ENCODE data around the gene TBP.

TBP gene

GRCh38 chr6:170564936-170565530 lies 10.9 kb downstream of the TBP start:
- no peaks in the 10 kb centered on the region for H3K79me2 ChIP-seq (ENCODE audit: low read length)
- no peaks in the 10 kb centered on the region for H3K9me2 ChIP-seq (replicated peaks; ENCODE audit: insufficient read depth, low read length)
- H3K9ac ChIP-seq (ENCODE audit: low read length): no peak overlapping the region
- TF ChIP-seq EZH2 (optimal IDR thresholded peaks at IDR 0.05; ENCODE audit: low read depth, low read length): no peak
- TF ChIP-seq CTCF (IDR thresholded peaks at IDR 0.05; ENCODE audit: low read length): no peak
- no peak for TF ChIP-seq EZH2phosphoT487 (IDR thresholded peaks at IDR 0.05; ENCODE audit: low read length)
- no peak overlapping the region for H2AFZ ChIP-seq (ENCODE audit: low read length)
- DNase-seq: no peak
- no peak overlapping the region for H3K27ac ChIP-seq (ENCODE audit: low read length)
- H3K36me3 ChIP-seq (replicated peaks; ENCODE audit: insufficient read depth, low read length): no peaks in the 10 kb centered on the region
- no peaks in the 10 kb centered on the region for H3K9me3 ChIP-seq (replicated peaks; ENCODE audit: insufficient read depth, low read length)
- H3K4me1 ChIP-seq (ENCODE audit: low read length): no peaks in the 10 kb centered on the region
- no peaks in the 10 kb centered on the region for H3F3A ChIP-seq (ENCODE audit: insufficient read depth, low read length)
- H3K27me3 ChIP-seq (replicated peaks; ENCODE audit: insufficient read depth, low read length): no peaks in the 10 kb centered on the region
- H3K4me2 ChIP-seq (ENCODE audit: low read depth, low read length): no peak overlapping the region
- H3K4me3 ChIP-seq (ENCODE audit: low read length): no peak overlapping the region
- H4K20me1 ChIP-seq (ENCODE audit: insufficient read depth, low read length): no peaks in the 10 kb centered on the region

- H3K27ac ChIP-seq (ENCODE audit: low read length): no peak overlapping the region
- no peaks in the 10 kb centered on the region for H3K79me2 ChIP-seq (ENCODE audit: low read length)
- TF ChIP-seq CTCF (IDR thresholded peaks at IDR 0.05; ENCODE audit: low read length) (no peak), EZH2 (optimal IDR thresholded peaks at IDR 0.05; ENCODE audit: low read depth, low read length) (no peak), EZH2phosphoT487 (IDR thresholded peaks at IDR 0.05; ENCODE audit: low read length) (no peak)
- H3K9ac ChIP-seq (ENCODE audit: low read length): no peak overlapping the region
- H3K9me3 ChIP-seq (replicated peaks; ENCODE audit: insufficient read depth, low read length): no peaks in the 10 kb centered on the region
- no peaks in the 10 kb centered on the region for H3F3A ChIP-seq (ENCODE audit: insufficient read depth, low read length)
- H3K9me2 ChIP-seq (replicated peaks; ENCODE audit: insufficient read depth, low read length): no peaks in the 10 kb centered on the region
- DNase-seq: no peak
- no peaks in the 10 kb centered on the region for H4K20me1 ChIP-seq (ENCODE audit: insufficient read depth, low read length)
- no peak overlapping the region for H2AFZ ChIP-seq (ENCODE audit: low read length)
- no peaks in the 10 kb centered on the region for H3K4me1 ChIP-seq (ENCODE audit: low read length)
- 0 out of 2 replicates have a peak, but pooled peaks cover 3% of the 10 kb centered on the region for H3K36me3 ChIP-seq (replicated peaks; ENCODE audit: insufficient read depth, low read length)
- H3K4me2 ChIP-seq (ENCODE audit: low read depth, low read length): no peak overlapping the region
- no peak overlapping the region for H3K4me3 ChIP-seq (ENCODE audit: low read length)
- H3K27me3 ChIP-seq (replicated peaks; ENCODE audit: insufficient read depth, low read length): no peaks in the 10 kb centered on the region
Measured at GRCh38 chr6:170572704-170573466, 18.7 kb downstream of the TBP start.

- TF ChIP-seq EZH2 (optimal IDR thresholded peaks at IDR 0.05; ENCODE audit: low read depth, low read length) (no peak), CTCF (IDR thresholded peaks at IDR 0.05; ENCODE audit: low read length) (no peak), EZH2phosphoT487 (IDR thresholded peaks at IDR 0.05; ENCODE audit: low read length) (no peak)
Measured at GRCh38 chr6:170575250-170575649, 21.1 kb downstream of the TBP start.

More at GRCh38 chr6:170575250-170575649, 21.1 kb downstream of the TBP start:
- no peak for DNase-seq
- H2AFZ ChIP-seq (ENCODE audit: low read length): no peak overlapping the region
- H3K4me2 ChIP-seq (ENCODE audit: low read depth, low read length): no peak overlapping the region
- 0 out of 2 replicates have a peak, but pooled peaks cover 3% of the 10 kb centered on the region for H3K36me3 ChIP-seq (replicated peaks; ENCODE audit: insufficient read depth, low read length)
- no peaks in the 10 kb centered on the region for H3K79me2 ChIP-seq (ENCODE audit: low read length)
- H3K4me3 ChIP-seq (ENCODE audit: low read length): no peak overlapping the region
- H4K20me1 ChIP-seq (ENCODE audit: insufficient read depth, low read length): no peaks in the 10 kb centered on the region
- no peaks in the 10 kb centered on the region for H3F3A ChIP-seq (ENCODE audit: insufficient read depth, low read length)
- no peaks in the 10 kb centered on the region for H3K9me2 ChIP-seq (replicated peaks; ENCODE audit: insufficient read depth, low read length)
- H3K27ac ChIP-seq (ENCODE audit: low read length): no peak overlapping the region
- H3K9me3 ChIP-seq (replicated peaks; ENCODE audit: insufficient read depth, low read length): no peaks in the 10 kb centered on the region
- no peaks in the 10 kb centered on the region for H3K4me1 ChIP-seq (ENCODE audit: low read length)
- H3K27me3 ChIP-seq (replicated peaks; ENCODE audit: insufficient read depth, low read length): no peaks in the 10 kb centered on the region
- no peak overlapping the region for H3K9ac ChIP-seq (ENCODE audit: low read length)

Measured in MM.1S (cell line).